Measurements from ENCODE around the gene HSPA1L.
"Not testable (repeated sequence)": the region's sequence is repeated elsewhere in the genome, so short reads cannot be mapped to it uniquely, and the experiment has no call there.

Gene HSPA1L

DNA sequence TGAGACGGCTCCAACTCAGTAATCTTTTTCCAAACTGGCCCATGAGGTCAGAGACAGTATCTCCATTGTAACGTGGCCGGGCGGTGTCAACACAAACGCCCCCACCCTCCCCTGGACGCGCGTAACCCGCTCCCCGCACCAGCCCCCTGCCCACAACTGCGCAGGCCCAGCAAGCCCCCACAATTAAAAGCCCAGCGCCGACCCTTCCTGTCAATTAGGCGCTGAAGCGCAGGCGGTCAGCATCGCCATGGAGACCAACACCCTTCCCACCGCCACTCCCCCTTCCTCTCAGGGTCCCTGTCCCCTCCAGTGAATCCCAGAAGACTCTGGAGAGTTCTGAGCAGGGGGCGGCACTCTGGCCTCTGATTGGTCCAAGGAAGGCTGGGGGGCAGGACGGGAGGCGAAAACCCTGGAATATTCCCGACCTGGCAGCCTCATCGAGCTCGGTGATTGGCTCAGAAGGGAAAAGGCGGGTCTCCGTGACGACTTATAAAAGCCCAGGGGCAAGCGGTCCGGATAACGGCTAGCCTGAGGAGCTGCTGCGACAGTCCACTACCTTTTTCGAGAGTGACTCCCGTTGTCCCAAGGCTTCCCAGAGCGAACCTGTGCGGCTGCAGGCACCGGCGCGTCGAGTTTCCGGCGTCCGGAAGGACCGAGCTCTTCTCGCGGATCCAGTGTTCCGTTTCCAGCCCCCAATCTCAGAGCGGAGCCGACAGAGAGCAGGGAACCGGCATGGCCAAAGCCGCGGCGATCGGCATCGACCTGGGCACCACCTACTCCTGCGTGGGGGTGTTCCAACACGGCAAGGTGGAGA lies at the start of gene HSPA1L, which contains the start of gene HSPA1A:
HSPA1L (minus strand) TSS at position 259 of the 814 bp plus-strand sequence. CDS start 3,311 bp downstream, outside the sequence.
HSPA1A (plus strand) TSS at position 519 of the 814 bp plus-strand sequence; CDS start at position 733, 214 bp downstream.
- DNase-seq (ENCODE audit: low read depth) = peak; percentile 91
- peak within 1 kb of the TSS; percentile 75 for H3K4me3 ChIP-seq (ENCODE audit: control insufficient read depth, low read depth, low read length)
- TF ChIP-seq, protein P1, sequence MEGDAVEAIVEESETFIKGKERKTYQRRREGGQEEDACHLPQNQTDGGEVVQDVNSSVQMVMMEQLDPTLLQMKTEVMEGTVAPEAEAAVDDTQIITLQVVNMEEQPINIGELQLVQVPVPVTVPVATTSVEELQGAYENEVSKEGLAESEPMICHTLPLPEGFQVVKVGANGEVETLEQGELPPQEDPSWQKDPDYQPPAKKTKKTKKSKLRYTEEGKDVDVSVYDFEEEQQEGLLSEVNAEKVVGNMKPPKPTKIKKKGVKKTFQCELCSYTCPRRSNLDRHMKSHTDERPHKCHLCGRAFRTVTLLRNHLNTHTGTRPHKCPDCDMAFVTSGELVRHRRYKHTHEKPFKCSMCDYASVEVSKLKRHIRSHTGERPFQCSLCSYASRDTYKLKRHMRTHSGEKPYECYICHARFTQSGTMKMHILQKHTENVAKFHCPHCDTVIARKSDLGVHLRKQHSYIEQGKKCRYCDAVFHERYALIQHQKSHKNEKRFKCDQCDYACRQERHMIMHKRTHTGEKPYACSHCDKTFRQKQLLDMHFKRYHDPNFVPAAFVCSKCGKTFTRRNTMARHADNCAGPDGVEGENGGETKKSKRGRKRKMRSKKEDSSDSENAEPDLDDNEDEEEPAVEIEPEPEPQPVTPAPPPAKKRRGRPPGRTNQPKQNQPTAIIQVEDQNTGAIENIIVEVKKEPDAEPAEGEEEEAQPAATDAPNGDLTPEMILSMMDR (conservative IDR thresholded peaks at IDR 0.05; ENCODE audit: control insufficient read depth, insufficient read depth, low read depth, low read length) = no peak

DNA sequence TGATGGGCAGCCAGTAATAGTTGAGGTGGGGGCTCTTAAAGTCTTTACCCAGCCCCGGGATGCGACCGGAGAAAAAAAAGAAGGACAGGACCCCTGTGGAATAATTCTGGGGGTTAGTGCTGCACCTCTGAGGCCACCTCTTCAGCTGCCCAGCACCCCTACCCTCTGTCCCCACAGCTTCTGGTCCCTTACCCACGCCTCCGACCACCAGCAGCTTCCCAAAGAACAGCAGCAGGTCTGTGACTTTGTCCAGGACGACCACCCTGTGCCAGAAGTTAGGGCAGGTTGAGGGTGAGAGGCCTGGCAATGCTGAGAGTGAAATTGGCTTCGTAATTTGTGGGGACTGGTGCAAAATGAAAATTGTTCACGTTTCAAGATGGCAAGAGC lies 49.7 kb upstream of the HSPA1L start:
- TF ChIP-seq, protein P1 (conservative IDR thresholded peaks at IDR 0.05; ENCODE audit: control insufficient read depth, insufficient read depth, low read depth, low read length) = no peak
- H3K4me3 ChIP-seq (ENCODE audit: control insufficient read depth, low read depth, low read length) = no peak overlapping the region
- no peak for DNase-seq (ENCODE audit: low read depth)

DNA sequence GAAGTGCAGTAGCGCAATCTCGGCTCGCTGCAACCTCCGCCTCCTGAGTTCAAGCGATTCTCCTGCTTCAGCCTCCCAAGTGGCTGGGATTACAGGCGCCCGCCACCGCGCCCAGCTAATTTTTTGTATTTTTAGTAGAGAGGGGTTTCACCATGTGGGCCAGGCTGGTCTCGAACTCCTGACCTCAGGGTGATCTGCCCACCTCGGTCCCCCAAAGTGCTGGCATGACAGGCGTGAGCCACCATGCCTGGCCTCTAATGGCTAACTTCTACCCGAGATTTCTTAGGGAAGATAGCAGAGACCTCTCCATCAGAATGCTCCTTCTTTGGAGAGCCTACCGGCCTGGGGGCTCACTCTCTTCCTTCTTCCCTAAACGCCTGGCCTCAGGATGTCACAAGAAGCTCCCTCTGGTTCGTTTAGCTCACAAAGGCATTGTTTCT lies 49.1 kb upstream of the HSPA1L start:
- H3K4me3 ChIP-seq (ENCODE audit: control insufficient read depth, low read depth, low read length) = peak overlapping the region; percentile 85
- DNase-seq (ENCODE audit: low read depth) = not testable (repeated sequence)

DNA sequence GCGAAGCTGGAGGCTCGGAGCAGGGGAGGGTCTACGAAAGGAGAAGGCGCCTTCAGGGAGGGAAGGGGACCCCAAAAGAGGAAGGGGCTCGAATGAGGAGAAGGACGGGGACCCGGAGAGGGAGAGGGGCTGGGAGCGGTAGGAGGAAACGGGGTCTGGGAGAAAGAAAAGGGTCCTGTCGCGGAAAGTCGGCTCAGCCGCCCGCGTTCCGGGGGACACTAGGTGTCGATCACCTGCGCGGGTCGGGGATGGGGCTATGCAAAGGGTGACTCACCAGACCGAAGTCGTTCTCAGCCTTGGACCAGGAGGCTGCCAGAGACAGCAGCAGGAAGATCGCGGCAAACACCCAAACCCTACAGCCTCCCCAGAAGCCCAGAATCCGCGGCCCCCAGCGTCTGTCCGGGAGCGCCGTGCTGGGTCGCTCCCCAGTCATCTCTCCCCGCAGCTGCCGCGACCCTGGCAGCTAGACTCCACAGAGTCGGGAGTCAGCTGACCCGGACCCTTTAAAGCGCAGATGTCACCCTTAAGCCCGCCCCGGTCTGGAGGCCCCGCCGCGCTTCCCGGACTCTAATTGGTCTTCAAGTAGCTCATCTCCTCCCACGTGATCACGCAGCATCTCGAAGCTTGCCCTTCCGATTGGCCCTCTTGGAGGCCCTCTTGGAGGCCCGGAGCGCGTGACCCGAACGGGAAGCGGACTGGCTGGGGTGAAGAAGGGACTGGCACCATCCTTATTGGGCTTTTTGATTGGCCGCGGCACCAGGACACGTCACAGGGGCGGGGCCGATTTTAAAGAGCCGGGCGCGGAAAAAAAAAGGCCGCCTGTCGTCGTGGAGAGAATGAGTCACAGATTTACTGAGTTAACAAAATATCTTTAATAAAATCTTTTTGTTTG lies 47.5 kb upstream of the HSPA1L start, which contains the start of gene NEU1:
NEU1 (minus strand) TSS at position 478 of the 892 bp plus-strand sequence; CDS start at position 433, 45 bp downstream.
- TF ChIP-seq, protein P1 (conservative IDR thresholded peaks at IDR 0.05; ENCODE audit: control insufficient read depth, insufficient read depth, low read depth, low read length) = no peak
- peak; percentile 100 for DNase-seq (ENCODE audit: low read depth)
- peak within 1 kb of the TSS; percentile 90 for H3K4me3 ChIP-seq (ENCODE audit: control insufficient read depth, low read depth, low read length)

DNA sequence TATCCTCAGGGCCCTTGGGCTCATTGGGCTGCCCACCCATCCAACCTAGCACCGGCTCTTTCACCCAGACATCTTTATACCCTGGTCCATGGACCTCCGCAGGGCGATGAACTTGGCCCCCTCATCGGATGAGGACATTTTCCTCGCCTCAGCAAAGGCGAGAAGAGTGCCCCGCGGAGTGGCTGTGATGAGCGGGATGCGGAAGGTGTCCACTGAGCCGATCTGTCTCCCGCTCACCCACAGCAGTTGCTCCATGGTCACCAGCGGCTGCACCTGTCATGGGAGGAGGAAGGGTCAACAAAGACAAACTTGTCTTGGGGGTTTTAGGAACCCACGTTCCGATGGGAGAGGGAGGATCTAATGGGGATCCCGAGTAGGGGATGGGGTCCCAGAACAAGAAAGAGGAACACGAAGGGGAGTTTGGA lies 46.8 kb upstream of the HSPA1L start:
- TF ChIP-seq, protein P1 (conservative IDR thresholded peaks at IDR 0.05; ENCODE audit: control insufficient read depth, insufficient read depth, low read depth, low read length) = no peak
- DNase-seq (ENCODE audit: low read depth) = no peak

DNA sequence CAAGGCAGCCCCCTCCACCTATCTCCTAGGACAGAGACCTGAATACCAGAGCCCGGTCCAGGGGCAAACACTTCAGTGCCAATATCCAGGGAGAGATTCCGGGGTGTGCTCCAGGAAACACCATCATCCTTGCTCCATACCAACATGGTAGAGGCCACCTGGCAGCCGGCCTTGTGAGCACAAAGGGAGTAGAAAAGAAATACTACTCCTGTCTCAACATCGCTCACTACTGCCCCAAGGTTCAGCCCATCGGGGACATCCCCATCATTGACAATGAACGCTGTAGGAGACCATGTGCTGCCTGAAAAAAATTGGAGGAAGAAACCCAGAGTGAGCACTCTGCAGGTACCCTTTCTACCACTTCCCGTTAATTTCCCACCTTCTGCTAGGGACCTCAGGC lies 46.1 kb upstream of the HSPA1L start:
- no peak overlapping the region for H3K4me3 ChIP-seq (ENCODE audit: control insufficient read depth, low read depth, low read length)
- no peak for DNase-seq (ENCODE audit: low read depth)
- TF ChIP-seq, protein P1 (conservative IDR thresholded peaks at IDR 0.05; ENCODE audit: control insufficient read depth, insufficient read depth, low read depth, low read length) = no peak

More for the DNA sequence above, 46.8 kb upstream of the HSPA1L start:
- H3K4me3 ChIP-seq (ENCODE audit: control insufficient read depth, low read depth, low read length) = peak overlapping the region; percentile 90
